NCI-H446 treated with DMSO at 0.1 percent for 48 hours (cell line): Measurements from ENCODE around the gene NOL6.
"Not testable (repeated sequence)": the region's sequence is repeated elsewhere in the genome, so short reads cannot be mapped to it uniquely, and the experiment has no call there.

ENCODE experiments used
- DNase-seq: peaks from one replicate; lab custom pipeline; 2025; lab: John Stamatoyannopoulos, UW

The NOL6 gene, protein sequence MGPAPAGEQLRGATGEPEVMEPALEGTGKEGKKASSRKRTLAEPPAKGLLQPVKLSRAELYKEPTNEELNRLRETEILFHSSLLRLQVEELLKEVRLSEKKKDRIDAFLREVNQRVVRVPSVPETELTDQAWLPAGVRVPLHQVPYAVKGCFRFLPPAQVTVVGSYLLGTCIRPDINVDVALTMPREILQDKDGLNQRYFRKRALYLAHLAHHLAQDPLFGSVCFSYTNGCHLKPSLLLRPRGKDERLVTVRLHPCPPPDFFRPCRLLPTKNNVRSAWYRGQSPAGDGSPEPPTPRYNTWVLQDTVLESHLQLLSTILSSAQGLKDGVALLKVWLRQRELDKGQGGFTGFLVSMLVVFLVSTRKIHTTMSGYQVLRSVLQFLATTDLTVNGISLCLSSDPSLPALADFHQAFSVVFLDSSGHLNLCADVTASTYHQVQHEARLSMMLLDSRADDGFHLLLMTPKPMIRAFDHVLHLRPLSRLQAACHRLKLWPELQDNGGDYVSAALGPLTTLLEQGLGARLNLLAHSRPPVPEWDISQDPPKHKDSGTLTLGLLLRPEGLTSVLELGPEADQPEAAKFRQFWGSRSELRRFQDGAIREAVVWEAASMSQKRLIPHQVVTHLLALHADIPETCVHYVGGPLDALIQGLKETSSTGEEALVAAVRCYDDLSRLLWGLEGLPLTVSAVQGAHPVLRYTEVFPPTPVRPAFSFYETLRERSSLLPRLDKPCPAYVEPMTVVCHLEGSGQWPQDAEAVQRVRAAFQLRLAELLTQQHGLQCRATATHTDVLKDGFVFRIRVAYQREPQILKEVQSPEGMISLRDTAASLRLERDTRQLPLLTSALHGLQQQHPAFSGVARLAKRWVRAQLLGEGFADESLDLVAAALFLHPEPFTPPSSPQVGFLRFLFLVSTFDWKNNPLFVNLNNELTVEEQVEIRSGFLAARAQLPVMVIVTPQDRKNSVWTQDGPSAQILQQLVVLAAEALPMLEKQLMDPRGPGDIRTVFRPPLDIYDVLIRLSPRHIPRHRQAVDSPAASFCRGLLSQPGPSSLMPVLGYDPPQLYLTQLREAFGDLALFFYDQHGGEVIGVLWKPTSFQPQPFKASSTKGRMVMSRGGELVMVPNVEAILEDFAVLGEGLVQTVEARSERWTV

DNA sequence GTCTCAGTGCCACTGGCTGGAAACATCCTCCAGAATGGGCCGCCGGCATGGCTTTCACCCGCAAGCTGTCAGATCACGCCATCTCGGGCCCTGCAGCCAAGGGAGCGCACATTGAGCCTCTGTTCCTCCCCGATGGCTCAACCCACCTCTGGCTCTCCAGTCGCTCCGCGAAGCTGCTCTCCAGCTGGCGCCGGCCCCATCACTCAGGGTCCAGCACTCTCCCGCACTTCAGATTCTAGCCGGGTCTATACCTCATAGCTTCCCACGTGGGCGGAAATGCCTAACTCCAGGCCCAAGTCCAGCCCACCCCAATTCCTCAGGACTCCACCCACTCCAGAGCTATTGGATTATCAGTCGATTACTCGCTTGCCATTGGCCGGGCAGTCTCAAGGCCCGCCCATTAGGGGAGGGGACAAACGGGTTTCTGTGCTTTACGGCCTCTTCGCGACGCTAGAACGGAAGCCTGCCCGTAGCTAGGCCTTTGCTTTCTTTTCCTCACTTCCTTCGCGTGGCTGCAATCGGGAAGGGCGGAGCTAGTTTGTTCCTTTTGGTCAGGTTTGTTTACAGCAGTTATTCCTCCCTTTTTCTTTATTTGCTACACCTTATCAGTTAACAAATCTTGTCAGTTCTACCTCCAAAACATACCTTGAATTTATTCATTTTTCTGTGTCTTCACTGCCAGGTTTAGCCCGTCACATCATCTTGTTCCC, at the start of gene NOL6:
Gene NOL6 (minus strand): TSS at position 282 of the 710 bp plus-strand sequence. CDS start 82 bp downstream, at position 200.
- peak; percentile 98 for DNase-seq

DNA sequence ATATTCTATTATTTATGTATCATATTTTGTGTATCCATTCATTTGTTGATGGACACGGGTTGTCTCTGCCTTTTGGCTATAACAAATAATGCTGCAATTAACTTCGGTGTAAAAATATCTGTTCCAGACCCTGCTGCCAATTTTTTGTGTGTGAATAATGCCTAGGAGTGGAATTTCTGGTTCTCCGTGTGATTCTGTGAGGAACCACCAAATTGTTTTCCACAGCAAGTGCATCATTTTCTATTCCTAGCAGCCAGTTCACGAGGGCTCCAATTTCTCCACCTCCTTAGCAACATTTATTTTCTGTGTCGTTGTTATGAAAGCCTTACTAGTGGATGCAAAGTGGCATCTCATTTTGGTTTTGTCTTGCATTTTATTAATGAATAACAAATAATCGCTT, 48.1 kb upstream of the NOL6 start:
- not testable (repeated sequence) for DNase-seq

DNA sequence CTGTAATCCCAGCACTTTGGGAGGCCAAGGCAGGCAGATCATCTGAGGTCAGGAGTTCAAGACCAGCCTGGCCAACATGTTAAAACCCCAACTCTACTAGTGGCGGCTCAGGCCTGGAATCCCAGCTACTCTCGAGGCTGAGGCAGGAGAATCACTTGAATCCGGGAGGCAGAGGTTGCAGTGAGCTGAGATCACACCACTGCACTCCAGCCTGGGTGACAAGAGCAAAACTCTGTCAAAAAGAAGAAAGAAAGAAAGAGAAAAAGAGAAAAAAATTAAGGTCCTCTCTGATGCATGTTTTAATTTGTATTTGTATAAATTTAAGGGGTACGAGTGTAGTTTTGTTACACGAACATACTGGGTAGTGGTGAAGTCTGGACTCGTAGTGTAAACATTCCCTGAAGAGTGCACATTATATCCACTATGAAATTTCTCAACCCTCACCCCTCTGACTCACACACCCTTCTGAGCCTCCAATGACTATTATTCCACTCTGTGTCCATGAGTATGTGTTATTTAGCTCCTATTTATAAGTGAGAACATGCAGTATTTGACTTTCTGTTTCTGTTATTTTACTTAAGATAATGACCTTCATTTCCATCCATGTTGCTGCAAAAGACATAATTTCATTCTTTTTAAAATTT, 44.3 kb upstream of the NOL6 start:
- DNase-seq, result not testable (repeated sequence)

DNA sequence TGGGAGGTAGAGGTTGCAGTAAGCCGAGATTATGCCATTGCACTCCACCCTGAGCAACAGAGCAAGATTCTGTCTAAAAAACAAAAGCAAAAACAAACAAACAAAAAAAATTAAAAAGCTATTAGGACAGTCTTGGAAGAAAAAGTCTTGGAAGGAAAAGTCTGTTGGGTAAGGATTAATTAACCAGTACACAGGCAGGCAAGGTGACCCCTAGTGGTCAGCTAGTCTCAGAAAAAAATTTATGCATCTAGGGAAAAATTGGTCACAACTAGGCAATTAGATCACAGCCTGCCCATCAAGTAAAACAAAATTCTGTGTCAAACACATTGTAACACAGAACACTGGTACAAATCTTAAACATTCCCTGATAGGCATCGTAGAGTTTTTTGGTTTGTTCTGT, 43.6 kb upstream of the NOL6 start:
- DNase-seq, result peak; percentile 17

DNA sequence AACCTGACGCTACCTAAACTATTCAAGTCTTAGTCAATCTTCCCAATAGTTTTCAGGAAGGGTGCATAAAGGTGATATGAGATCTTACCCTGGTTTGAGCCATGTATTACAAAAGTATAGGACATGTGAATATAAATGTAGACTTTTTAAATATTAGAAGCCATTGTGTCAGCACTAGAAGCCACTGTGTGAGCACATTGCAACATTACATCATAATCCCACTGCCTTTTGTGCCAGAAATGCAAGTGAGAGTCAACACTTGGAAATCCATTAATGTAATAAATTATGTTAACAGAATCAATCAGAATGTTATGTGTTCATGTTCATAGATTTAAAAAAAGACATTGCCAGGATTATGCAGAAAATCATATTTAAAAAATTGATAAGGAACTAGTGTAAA, 42.7 kb upstream of the NOL6 start:
- DNase-seq, result not testable (repeated sequence)

DNA sequence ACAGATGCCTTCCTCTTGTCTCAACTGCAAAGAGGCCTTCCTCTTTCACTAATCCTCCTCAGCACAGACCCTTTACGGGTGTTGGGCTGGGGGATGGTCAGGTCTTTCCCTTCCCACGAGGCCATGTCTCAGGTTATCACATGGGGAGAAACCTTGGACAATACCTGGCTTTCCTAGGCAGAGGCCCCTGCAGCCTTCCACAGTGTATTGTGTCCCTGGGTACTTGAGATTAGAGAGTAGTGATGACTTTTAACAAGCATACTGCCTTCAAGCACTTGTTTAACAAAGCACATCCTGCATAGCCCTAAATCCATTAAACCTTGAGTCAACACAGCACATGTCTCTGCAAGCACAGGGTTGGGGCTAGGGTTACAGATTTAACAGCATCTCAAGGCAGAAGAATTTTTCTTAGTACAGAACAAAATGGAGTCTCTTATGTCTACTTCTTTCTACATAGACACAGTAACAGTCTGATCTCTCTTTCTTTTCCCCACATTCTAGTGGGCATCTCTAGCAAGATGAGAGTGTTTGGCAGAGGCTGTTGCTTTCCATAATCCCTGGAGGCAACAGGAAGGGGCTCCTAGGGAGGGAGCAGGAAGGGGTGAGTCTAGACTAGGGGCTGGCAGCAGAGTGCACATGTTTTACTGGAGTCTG, 41.7 kb upstream of the NOL6 start:
- DNase-seq, result not testable (repeated sequence)

DNA sequence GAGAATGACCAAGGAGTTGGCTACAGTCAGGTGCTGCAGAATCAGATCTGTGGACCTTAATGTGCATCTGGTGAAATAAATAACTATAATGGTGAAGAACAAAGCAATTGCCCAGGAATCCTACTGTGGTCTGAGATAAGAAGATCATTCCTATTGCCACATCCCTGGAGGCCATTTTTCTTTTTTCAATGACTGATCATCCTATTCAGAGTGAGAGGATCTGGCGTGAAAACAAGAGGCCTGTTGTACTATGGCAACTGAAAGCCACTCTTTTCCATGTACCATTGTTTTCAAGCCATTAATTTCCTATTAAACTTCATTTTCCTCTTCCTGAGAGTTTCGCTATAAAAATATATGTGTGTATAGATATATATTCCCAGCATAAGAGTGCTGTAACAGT, 38.8 kb upstream of the NOL6 start:
- DNase-seq, result not testable (repeated sequence)

DNA sequence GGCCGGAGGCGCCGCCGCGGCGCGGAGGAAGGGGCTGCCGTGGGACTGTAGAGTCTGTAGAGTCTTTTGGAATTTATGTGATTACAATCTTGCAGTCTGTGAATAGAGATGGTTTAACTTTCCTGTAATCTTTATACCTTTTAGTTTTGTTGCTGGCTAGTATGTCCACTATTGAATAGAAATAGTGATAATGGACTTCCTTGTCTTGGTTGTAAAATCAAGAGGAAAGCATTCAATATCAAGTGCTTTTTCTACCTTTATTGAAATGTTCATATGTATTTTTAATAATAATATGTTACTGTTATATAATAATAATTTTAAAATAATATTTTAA, 37.4 kb upstream of the NOL6 start:
- DNase-seq, result not testable (repeated sequence)

DNA sequence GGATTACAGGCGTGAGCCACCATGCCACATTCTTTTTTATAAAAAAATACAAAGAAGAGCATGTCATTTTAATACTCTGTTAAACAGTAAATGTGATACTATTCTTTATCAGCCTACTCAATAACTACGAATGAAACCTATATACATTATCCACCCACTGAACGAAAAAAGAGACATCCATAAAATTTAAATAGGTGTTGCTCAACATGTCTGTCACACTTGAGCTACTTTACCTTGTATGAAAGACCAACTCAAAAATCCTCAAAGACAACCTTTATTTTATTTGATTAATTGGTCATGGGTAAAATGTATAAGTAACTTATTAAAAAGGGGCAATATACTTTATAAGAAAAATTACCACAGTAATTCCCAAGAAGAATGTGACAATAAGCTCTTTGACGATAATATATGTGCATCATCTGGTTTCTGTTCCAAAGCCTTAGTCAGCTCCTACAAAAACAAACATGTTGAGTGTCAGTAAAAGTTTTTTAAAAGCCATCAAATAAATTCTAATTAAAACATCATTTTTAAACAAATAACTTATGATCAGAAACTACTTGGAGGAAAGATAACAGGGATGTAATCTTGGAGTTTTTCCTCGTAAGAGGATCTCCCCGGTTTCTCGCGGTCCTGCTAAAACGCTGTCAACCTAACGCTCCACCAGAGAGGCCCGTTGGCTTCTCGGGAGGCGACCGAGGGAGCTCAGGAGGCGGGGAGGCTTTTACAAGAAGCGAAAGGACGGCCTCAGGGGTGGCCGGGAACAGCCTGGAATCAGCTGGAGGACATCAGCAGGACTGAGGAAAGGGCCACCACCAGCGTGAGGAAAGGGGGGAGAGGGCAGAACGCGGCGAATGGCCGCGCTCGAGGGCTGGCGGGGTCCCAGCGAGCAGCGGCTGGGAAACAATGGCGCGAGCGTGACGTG, 36.8 kb upstream of the NOL6 start:
- DNase-seq, result peak; percentile 55

DNA sequence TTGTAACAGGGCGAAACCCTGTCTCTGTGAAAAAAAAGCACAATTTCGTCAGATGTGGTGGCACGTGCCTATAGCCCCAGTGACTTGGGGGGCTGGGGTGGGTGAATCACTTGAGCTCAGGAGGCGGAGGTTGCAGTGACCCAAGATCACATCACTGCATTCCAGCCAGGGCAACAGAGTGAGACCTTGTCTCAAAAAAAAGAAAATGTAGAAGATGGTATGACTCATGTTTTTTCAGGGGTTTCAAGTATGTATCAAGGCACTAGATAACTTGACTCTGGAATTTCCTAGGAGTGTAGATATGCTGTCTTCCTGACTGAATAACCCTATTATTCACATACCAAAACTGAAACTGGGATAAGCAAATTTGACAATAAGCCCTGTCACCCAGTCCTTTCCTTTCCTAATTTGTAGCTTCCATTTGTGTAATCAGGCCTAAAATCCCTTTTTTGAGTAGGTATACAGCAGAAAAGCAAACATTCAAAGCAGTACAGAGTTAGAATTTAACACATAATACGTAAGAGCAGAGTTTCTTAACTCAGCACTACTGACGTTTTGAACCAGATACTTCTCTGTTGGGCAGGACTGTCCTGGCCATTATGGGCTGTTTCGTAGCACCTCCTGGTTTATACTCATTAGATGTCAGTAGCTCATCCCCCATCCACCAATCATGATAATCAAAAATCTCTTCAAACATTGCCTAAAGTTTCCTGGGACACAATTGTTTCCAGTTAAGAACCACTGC, 33.1 kb upstream of the NOL6 start:
- DNase-seq, result no peak

DNA sequence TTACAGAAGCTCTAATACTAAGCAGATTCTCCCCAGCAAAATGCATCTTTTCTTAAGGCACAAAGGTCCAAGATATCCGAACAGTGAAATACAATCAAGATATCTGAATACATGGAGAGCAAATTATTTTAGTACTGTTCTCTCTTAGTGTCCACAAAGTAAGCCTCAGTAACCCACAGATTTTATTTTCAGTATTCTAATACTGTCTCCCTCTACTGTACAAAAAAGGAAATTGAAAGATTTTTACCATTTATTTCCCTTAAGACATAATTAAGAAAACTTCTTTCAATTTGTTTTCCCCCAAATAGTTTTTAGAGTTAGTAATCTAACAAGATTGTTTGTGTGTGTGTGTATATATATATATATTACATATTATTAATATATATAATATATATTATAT, 24.7 kb upstream of the NOL6 start:
- peak; percentile 1 for DNase-seq

DNA sequence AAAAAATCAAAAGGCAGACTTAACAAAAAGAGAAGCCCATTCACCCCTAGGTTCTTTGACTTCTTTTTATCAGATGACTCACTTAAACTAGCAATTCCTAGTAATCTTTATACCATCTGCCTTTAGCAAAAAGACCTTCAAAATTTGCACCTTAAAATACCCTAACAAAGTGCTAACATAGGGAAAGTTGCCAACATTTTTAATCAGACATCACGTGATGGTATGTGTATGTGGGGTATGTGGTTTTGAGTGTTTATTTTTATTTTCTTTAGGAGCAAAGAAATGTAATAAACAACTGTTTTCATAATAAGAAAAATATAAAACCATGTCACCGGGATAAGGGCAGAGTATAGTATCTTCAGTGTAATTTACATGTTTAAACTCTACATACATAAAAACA, 20.1 kb upstream of the NOL6 start:
- DNase-seq, result not testable (repeated sequence)

DNA sequence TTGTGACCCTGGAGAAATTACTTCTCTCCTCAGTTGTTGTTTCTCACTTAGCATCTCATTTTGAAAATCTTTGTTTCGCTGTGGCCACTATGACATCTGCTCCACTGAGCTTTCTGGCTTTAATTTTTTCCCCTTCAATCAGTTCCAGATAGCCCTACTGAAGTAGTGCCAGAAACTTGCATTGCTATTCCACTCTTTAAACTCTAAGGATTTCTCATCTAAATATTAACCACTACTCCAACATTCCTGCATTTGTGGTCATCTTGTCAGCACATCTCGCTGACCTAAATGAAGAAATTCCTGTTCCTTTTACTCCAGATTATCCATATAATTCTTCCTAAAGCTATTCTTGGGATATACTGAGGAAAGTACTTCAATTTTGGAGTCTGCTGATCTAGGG, 15.3 kb upstream of the NOL6 start:
- DNase-seq, result no peak

DNA sequence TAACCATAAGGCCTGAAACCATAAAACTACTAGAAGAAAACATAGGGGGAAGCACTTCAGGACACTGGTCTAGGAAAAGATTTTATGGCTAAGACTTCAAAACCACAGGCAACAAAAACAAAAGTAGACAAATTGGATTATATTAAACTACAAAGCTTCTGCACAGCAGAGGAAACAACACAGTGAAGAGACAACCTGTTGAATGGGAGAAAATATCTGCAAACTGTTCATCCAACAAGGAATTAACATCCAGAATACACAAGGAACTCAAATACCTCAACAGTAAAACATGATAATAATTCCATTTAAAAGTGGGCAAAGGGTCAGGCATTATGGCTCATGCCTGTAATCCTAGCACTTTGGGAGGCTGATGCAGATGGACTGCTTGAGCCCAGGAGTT, 11.6 kb upstream of the NOL6 start:
- not testable (repeated sequence) for DNase-seq

DNA sequence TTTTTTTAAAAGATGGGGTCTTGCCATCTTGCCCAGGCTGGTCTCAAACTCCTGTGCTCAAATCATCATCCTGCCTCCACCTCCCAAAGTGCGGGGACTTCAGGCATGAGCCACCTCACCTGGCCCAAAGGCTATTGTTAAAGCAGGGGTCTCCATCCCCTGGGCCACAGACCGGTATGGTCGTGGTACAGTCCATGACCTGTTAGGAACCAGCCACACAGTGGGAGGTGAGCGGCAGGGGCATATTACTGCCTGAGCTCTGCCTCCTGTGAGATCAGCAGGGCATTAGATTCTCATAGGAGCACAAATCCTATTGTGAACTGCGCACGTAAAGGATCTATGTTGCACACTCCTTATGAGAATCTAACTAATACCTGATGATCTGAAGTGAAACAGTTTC, 7.3 kb upstream of the NOL6 start:
- DNase-seq, result no peak

DNA sequence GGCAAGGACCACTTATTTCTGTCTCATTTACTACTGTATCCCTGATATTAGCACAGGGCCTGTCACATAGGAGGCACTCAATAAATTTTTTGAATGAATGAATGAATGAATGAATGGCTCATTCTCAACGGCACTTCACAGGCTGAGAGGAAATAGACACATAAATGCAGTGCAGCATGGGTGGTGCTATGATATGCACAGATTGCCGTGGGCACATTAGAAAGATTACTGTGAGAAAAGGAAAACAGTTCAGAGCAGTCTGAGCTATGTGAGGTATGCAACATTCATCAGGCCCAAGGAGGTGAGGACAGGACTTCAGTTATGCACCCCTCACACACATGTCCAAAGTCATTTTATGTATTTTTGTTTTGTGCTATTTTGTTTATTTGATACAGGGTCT, 6.4 kb upstream of the NOL6 start:
- no peak for DNase-seq

DNA sequence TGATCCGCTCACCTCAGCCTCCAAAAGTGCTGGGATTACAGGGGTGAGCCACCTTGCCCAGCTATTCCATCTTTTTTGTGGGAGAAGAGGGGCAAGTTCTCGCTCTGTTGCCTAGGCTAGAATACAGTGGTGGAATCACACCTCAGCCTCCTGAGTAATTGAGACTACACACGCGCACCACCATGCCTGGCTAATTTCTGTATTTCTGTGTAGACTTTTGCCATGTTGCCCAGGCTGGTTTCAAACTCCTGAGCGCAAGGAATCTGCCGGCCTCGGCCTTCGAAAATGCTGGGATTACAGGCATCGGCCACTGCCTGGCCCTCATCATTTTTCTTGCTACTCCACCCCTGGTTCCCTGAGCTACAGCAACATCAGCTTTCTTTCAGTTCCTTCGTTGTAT, 2.8 kb upstream of the NOL6 start:
- DNase-seq, result no peak

DNA sequence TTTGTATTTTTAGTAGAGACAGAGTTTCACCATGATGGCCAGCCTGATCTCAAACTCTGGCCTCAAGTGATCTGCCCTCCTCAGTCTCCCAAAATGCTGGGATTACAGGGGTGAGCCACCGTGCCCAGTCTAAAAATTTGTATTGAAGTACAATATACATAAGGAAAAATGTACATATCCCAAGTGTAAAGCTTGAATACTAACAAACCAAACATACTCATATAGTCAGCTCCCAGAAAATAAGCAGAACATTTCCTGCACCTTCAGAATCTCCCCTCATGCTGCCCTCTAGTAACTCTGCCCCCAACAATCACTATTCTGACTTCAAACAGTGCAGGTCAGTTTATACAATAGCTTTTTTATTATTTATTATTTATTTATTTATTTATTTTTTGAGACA, 1.6 kb upstream of the NOL6 start:
- DNase-seq, result no peak
